ENCODE measurements around the gene SORCS3.

- TF ChIP-seq CTCF (IDR thresholded peaks at IDR 0.05) (no peak), POLR2A (IDR thresholded peaks at IDR 0.05) (no peak)
Measured at GRCh38 chr10:104873161-104873560, 232.1 kb downstream of the SORCS3 start.

Data from esophagus squamous epithelium (tissue), 4 donors.